Measurements from ENCODE around the gene LIPG.
"Not testable (repeated sequence)": the region's sequence is repeated elsewhere in the genome, so short reads cannot be mapped to it uniquely, and the experiment has no call there.

LIPG gene

DNA sequence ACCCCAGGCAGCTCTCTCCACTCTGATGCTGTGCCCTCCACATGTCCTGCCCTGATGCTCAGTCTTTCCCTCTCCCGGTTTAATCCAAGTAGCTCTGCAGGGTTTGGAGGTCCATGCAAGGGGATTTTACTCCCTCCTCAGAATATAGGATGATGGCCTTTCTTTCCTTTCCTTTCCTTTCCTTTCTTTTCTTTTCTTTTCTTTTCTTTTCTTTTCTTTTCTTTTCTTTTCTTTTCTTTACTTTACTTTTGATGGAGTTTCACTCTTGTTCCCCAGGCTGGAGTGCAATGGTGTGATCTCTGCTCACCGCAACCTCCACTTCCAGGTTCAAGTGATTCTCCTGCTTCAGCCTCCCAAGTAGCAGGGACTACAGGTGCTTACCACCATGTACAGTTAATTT is 17.7 kb downstream of the LIPG start:
- not testable (repeated sequence) for DNase-seq

DNA sequence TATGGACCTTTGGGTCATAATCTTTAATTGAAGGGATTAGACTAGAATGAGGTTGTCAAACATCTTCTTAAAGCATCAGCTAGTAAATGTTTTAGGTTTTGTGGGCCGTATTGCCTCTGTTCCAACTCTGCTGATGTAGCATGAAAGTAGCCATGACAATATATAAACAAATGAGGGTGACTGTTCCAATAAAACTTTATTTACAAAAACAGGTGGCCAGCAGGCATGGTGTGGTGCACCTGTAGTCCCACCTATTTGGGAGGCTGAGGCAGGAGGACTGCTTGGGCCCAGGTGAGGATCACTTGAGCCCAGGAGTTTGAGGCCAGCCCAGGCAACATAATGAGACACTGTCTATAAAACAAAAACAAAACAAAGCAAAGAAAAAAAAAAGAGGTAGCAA is 18.4 kb downstream of the LIPG start:
- DNase-seq = no peak

DNA sequence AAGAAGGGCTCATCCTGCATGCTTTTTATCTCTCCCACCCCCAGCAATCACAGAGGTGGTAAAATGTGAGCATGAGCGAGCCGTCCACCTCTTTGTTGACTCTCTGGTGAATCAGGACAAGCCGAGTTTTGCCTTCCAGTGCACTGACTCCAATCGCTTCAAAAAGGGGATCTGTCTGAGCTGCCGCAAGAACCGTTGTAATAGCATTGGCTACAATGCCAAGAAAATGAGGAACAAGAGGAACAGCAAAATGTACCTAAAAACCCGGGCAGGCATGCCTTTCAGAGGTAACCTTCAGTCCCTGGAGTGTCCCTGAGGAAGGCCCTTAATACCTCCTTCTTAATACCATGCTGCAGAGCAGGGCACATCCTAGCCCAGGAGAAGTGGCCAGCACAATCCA is 19.5 kb downstream of the LIPG start:
- DNase-seq = no peak

DNA sequence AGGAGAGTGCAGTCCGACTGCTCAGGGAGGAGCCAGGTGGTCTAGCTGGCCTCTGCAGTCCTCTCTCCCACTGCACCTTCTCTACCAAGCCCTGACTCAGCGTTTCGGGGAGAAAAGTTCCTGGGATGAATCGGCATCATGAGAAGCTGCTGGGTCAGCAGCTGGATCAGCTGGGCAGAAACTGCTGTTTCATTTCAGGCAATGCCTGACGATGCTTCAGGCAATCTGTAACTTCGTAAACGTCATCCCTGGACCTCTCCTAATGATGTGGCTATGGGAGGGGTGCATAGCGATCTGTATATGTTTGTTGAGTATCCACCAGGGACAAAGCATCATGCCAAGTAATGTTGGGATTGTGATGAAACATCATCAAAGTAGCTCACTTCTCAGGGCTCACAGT is 20.7 kb downstream of the LIPG start:
- no peak for DNase-seq

DNA sequence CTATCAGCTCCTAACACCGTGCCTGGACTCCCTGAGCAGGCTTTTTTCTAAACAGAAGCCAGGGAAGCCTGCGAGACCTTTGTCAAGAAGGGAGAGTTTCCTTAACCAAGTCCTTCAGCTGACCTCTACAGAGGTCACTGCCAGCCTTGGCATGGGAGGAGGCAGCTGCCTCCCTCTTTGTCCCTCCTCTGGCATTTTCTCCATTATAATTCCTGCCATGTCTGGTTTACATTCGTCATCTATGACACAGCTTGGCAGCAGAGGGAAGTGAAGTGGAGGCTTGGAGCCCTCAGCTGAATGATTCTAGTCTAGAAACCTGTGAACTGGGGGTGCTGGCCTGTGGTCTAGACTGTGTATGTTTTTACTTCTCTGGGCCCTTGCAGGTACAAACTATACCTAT is 22.5 kb downstream of the LIPG start:
- DNase-seq = no peak

DNA sequence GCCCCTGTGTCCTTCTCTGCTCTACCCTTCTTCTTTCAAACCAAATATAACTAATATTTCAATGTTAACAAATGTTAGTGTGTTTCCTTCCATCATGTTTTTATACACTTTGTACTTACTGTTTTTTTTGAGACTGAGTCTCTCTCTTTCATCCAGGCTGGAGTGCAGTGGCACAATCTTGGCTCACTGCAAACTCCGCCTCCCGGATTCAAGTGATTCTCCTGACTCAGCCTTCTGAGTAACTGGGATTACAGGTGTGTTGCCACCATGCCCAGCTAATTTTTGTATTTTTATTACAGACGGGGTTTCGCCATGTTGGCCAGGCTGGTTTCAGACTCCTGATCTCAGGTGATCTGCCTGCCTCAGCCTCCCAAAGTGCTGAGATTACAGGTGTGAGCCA is 23.1 kb downstream of the LIPG start:
- not testable (repeated sequence) for DNase-seq

DNA sequence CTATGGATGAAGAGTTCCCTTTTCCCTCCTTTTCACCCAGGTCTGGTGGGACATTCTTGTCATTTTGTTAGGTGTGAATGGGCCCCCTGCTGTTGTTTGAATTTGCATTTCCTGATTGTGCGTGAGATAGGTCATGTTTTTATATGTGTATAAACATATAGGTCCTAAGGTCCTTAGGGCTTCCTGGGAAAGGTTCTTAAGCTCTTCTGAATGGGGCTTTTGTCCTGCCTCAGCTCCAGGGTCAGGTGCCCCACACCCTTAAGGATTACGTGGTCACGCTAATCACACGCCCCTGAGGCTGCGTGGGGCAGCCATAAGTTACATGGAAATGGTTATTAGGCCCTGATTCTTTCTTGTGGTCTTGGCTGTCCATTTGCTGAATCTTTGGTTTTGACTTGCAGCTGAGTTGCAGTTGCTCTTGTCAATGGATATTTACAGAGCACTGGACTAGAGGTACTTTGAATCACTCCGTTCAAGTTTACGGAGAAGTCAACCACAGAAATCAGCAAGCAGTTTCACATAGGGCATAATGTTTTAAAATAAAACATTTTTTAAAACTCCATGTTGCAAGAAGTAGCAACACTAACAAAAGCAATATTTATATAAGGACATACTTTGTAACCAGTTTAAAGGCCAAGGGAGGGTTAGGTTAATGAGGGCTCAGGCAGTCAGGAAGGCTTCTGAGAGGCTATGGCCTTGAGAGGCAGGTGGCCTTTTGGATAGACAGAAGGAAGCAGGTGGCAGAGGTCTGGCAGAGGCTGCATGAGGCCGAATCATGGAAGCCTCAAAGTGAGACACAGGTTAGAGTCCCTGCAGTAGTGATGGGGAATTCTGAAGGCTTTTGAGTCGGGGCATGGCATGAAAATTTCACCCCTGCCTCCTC is 24.2 kb downstream of the LIPG start:
- no peak for DNase-seq

DNA sequence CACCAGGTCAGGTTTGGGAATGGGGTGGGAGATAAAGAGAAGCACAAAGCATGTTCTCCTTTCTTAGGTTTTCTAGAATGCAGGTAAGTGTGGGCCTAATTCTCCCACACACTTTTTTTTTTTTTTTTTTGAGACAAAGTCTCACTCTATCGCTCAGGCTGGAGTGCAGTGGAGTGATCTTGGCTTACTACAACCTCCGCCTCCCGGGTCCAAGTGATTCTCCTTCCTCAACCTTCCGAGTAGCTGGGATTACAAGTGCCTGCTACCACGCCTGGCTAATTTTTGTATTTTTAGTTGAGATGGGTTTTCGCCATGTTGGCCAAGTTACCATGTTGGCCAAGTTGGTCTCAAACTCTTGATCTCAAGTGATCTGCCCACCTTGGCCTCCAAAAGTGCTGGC is 26.3 kb downstream of the LIPG start:
- DNase-seq = no peak

DNA sequence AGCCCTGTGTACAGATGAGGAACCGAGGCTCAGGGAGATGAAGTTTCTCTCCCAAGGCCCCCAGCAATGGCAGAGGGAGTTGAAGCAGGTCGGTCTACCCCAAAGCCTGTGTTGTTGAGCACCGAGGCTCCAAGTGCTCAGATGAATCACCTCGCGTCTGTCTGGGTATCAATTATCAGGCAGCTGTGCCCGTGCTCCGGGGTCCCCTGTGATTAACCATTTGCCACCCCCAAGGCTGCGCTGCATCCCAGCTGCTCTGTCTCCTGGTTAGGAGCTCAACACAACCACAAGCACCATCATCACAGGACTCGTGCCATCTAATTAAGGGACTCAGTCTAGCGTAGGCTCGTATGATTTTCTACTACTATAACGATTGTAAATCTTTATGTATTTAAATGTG is 27.1 kb downstream of the LIPG start:
- no peak for DNase-seq

DNA sequence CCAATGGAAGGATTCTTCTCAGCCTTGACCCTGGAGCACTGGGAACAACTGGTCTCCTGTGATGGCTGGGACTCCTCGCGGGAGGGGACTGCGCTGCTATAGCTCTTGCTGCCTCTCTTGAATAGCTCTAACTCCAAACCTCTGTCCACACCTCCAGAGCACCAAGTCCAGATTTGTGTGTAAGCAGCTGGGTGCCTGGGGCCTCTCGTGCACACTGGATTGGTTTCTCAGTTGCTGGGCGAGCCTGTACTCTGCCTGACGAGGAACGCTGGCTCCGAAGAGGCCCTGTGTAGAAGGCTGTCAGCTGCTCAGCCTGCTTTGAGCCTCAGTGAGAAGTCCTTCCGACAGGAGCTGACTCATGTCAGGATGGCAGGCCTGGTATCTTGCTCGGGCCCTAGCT is 28.8 kb downstream of the LIPG start:
- DNase-seq = no peak

DNA sequence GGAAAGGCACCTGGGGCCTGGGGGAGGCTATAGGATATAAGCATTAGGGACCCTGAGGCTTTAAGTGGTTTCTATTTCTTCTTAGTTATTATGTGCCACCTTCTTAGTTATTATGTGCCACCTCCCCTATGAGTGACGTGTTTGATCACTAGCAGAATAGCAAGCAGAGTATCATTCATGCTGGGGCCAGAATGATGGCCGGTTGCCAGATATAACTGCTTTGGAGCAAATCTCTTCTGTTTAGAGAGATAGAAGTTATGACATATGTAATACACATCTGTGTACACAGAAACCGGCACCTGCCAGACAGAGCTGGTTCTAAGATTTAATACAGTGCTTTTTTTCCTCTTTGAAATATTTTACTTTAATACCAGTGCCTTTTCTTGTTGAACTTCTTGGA is 29.4 kb downstream of the LIPG start:
- peak in 1 of 2 experiments; percentile 1 for DNase-seq

DNA sequence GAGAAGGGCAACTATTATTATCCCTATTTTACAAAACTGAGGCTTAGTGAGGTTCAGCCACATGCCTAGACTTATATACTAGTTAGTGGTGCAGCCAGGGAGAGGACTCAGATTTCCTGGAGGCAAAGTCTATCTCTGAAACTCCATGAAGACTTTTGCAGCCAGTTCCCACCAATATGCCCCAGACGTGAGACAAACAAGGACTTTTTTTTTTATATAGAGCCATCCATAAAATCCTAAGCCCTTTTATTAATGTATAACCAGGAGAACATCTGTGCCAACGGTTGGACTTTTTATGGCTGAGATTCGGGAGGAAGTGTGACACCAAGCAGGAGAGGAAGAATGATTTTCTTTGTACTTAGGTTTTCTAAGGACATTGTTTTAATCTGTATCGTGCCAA is 29.9 kb downstream of the LIPG start:
- DNase-seq = no peak

DNA sequence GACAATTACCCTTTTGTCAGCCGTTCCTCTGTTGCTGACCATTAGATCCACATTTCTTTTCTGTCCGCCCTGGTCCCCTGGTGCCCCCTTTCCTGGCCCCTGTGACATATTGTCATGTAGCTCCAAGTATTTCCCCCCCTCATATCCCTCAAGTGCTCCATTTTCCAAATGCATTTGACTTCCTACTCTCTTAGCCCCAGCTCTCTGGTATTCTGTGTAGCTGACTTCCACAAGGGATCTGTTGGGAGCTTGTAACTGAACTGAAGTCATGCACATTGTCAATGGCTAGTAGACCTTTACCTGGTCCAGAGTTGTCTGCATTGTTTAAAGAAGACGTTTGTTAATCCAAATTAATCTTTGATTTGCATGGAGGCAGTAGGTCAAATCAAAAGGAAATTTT is 34.8 kb downstream of the LIPG start:
- no peak for DNase-seq

DNA sequence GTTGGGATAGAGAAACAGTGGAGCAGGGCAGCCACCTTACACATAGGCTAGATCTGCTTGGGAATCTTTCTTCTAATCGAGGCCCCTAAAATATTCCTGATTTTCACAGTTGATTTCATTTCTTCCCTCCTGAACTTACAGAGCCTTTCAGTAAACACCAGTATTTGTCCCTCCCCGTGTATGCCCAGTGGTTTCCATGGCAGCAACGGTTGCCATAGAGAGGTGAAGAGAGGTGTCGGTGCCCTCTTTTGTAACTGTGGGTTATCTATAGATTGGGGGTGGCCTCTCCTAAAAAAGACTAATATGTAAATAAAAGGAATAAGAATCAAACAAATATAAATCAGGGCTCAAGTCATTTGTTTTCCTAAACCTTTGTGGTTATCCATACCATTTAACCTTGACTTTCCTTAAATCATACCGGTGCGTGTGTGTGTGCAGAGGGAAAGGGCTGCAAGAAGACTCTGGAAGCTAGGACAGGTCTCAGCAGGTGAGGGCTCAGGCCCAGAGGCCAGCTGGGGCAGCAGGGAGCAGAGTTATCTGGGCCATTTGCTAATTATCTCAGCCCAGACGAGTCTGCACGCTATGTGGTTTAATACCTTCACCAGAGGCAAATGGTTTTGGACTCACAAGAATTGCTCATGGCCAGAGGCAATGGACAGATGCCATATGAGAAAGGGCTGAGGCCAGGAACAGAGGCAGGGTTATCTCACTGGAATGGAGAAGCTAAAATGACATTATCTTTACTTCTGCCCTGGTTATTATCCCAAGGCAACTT is 35.5 kb downstream of the LIPG start:
- DNase-seq = peak; percentile 2

DNA sequence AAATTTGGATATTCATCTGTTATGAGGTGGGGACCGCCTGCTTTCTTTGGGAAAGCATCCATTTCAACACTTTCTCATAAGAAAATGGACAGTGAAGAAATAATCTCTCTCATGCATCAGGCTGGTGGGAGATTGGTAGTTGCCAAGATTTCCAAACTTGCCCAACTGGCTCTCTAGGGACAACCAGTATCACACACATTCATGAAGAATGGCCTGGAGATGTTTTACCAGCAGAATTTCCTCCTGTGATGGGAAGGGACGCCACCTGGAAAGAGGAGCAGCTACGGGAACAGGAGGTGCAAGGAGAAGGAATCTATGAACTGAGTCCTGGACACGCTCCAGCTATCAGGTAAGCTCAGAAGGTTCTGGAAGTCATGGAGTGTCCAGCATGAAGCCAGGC is 39.4 kb downstream of the LIPG start:
- DNase-seq = no peak

DNA sequence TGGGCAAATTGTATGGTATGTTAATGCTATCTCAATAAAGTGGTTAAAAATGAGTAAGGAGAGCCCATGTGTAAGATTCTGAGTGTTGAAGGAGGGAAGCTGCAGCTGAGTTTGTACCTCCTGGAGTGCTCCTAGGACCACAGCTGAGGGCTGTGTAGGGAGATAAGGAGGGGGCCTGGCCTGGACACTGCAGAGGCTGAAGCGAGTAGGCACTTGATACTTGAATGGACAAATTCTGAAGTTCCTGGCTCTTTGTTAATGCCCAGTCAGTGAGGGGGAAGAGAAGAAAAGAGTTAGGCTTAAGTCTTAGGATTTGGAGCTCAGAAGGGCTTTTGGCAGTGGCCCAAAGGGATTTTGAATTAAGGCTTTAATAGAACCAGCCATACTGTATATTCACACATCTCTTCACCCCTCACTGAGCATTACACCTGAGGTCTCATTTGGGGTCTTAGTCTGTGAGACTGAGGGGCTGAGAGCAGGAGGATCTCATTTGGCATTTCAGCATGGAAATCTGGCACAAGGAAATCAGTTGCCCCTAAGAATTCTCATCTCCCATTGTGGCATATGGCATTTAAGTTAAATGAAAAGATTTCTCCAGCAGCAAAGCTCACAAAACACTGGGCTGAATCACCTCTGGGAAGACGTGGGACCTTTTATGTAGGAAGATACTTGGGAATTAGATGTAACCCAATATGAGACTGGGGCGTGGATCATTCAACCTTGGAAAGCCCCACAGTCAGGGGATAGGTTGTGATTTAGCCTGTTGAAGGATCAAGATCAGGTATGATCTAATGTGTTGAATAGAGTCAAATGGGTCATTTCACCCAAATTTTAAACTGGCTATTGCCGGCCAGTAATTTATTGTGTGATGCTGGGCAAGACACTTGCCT is 46.8 kb downstream of the LIPG start:
- no peak for DNase-seq

DNA sequence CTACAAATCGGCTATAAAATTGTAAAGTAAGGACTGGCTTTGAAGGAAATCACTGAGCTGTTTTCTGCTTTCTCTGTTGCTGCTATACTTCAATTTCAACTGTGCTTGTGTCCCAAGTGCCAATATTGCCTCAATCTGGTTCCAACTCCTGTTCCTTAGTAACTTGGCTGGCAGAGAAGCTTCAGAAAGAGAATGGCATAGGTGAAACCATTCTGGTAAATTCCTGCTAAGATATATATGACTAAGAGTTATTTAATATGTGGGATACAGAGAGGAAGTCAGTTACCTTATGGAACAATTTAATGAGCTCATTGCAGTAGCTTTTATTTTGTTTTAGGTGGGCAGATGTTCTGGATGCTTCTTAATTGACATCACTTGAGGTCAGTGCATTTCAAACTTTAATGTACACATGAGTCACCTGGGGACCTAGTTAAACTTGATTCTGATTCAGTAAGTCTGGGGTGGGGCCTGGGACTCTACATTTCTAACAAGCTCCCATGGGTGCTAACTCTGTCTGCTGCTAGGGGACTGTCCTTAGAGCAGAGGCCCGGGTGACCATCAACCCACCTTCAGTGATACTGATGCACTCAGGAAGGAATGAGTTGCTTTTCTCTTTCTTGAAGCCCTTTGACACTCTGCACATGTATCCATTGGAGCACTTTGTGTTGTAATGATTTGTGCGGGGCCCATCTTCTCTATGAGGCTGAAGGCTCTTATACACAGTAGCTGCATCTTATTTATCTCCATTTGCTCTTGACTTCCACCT is 47.6 kb downstream of the LIPG start:
- no peak for DNase-seq

DNA sequence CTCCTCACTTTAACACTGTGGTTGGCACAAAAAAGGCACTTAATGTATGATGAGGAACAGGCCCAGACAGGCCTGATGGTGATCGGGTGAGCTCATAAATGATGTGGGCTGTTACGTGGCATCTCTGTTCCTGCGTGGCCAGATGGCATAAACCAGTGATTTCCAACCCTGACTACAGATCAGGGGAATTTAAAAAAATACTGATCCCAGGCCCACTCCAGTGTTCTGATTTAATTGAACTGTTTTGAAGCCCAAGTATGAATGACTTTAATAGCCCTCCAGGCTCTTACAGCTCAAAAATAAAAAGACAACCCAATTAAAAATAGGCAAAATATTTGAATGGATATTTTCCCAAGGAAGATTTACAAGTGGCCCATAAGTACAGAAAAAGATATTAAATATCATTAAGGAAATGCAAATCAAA is 48.2 kb downstream of the LIPG start:
- DNase-seq = no peak

DNA sequence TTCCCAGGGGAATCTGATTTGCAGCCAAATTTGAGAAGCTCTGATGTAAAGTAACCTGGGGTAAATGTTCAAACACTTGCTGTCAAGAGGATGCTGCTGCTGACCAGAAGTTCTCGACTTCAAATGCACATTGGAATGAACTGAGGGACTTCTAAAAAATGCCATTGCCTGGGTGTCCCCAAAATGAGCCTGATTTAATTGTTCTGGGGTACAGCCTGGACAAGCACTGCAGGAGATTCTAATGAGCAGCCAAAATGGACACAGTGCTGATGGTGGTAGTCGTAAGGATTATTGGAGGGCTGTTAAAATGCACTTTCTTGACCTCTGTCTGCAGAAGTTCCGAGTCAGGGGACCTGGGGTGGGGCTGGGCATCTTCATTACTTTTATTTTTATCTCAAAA is 49.5 kb downstream of the LIPG start:
- DNase-seq = no peak

DNA sequence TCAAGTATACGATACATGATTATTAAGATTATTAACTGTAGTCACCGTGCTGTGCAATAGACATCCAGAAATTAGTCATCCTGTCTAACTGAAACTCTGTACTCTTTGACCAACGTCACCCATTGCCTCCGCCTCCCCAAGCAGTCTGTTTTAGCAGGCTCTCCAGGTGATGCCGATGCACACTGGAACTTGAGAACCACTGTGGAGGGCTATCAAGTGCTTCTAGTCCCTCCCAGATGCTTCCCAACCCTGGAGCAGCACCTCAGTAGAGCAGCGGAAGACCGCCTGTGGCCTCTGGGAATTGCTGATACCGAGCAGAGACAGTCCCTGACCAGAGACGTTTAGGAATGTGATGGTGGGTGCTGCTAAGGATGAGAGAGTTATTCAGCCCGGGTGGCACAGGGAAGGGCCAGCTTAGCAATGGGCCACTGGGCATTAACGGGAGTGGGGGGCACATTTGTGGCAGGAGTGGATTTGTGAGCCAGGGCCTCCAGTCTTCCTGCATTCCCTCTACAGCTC is 50.7 kb downstream of the LIPG start:
- peak in 1 of 2 experiments; percentile 2 for DNase-seq

DNA sequence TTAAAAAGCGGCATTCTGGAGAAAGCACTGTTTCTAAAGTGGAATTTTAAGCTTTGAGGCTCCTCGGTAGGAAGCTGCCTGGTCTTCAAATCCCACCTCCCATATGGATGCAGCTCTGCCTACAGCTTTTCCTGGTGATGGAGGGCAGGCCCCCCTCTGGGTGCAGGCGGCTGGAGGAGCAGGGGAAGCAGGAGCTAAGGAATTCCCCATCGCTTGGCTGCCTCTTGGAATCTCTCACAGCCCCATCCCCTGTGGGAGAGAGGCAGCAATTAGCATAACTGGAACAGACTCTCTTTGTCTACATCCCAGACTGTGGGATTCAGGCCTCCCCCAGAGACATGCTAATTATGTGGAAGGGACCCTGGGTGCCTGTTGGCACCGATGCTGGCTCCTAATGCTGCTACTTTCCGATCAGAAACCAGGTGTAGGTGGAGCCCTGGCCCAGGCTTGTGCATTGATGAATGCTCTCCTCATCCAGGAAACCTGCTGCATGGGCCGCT is 51.3 kb downstream of the LIPG start:
- DNase-seq = no peak

DNA sequence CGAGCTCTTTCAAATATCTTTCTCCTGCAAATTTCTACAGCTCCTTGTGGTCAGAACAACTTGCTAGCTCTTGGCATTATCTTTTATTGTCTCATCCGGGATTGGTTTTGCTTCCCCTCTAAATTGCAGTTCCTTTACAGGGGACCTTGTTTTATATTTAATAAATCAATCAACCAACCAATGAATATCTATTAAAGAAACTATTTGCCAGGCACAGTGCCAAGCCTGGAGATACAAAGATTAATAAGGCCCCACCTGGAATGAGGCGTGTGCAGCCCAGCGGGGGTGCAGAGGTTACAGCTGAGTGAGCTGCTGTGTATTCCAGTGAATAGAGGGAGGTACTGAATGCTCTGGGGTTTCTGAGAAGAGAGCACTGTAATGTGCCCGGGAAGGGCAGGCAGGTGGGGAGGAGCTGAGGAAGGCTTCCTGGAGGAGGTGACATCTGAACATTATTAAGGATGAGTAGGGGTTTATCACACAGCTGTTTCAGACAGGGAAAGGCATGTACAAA is 51.8 kb downstream of the LIPG start:
- DNase-seq = no peak

Data from NCI-H187 (cell line).